H1 (cell line): ENCODE measurements around the gene NUDT2. TPM values are rescaled to one million over a fixed set of nuclear protein-coding genes. Genes with fewer than 3 reads are reported as not detected.

ENCODE experiments used
- polyA plus RNA-seq, 7 experiments: library from polyadenylated mRNA; depleted of rRNA in 3 of 7; stranded (reverse) in 5 of 7; unstranded in 2 of 7; fragments of >200 nt in 5 of 7; fragments of 200-250 nt in 2 of 7; gene quantifications; 1 replicate in 5 of 7; 2 replicates in 1 of 7; 4 replicates in 1 of 7; pipeline versions ENCODE4 v1.2.1 to v1.2.3, GENCODE V29; 2011 to 2013; ENCODE audit warnings: missing spikeins in 2 of 7, mixed read lengths in 2 of 7
- total RNA-seq: library from RNA; stranded (reverse); fragmentation: NEBNext Ultra II Directional; extraction: Animal tissue kit (Norgen Biotek cat#: 25700); gene quantifications from 2 replicates; pipeline ENCODE4 v1.2.1, GENCODE V29; 2021
- TF ChIP-seq, protein P1 (sequence below): fragments of 300-600 bp; sonication (generic); IDR thresholded peaks from 2 replicates; pipeline ENCODE4 v1.7.1; 2012; ENCODE audit warnings: low read length, moderate library complexity, mild to moderate bottlenecking, inconsistent platforms; ENCODE audit not compliant: insufficient replicate concordance

NUDT2 gene
- total and polyA plus RNA-seq, 2 of the 8 experiments (the other 6 are each of a cell fraction or from before 2014, with no cell fraction given) = 16.7 to 23.7 TPM

DNA sequence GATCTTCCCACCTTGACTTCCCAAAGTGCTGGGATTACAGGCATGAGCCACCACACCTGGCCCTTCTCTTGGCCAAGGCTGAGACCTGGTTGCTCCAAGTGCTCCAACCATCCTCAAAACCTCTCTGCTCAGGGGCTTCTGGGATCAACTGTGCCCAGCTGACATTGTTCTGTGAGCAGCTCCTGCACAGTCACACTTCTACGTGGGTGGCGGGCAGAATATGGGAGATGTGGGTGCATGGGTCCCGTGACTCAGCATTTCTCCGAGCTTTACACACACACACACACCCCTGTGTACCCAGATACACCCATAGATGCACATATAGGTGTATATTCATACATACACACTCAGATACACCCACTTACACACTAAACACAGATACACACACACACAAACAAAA lies 57.9 kb downstream of the NUDT2 start (continued):
- TF ChIP-seq, protein P1, sequence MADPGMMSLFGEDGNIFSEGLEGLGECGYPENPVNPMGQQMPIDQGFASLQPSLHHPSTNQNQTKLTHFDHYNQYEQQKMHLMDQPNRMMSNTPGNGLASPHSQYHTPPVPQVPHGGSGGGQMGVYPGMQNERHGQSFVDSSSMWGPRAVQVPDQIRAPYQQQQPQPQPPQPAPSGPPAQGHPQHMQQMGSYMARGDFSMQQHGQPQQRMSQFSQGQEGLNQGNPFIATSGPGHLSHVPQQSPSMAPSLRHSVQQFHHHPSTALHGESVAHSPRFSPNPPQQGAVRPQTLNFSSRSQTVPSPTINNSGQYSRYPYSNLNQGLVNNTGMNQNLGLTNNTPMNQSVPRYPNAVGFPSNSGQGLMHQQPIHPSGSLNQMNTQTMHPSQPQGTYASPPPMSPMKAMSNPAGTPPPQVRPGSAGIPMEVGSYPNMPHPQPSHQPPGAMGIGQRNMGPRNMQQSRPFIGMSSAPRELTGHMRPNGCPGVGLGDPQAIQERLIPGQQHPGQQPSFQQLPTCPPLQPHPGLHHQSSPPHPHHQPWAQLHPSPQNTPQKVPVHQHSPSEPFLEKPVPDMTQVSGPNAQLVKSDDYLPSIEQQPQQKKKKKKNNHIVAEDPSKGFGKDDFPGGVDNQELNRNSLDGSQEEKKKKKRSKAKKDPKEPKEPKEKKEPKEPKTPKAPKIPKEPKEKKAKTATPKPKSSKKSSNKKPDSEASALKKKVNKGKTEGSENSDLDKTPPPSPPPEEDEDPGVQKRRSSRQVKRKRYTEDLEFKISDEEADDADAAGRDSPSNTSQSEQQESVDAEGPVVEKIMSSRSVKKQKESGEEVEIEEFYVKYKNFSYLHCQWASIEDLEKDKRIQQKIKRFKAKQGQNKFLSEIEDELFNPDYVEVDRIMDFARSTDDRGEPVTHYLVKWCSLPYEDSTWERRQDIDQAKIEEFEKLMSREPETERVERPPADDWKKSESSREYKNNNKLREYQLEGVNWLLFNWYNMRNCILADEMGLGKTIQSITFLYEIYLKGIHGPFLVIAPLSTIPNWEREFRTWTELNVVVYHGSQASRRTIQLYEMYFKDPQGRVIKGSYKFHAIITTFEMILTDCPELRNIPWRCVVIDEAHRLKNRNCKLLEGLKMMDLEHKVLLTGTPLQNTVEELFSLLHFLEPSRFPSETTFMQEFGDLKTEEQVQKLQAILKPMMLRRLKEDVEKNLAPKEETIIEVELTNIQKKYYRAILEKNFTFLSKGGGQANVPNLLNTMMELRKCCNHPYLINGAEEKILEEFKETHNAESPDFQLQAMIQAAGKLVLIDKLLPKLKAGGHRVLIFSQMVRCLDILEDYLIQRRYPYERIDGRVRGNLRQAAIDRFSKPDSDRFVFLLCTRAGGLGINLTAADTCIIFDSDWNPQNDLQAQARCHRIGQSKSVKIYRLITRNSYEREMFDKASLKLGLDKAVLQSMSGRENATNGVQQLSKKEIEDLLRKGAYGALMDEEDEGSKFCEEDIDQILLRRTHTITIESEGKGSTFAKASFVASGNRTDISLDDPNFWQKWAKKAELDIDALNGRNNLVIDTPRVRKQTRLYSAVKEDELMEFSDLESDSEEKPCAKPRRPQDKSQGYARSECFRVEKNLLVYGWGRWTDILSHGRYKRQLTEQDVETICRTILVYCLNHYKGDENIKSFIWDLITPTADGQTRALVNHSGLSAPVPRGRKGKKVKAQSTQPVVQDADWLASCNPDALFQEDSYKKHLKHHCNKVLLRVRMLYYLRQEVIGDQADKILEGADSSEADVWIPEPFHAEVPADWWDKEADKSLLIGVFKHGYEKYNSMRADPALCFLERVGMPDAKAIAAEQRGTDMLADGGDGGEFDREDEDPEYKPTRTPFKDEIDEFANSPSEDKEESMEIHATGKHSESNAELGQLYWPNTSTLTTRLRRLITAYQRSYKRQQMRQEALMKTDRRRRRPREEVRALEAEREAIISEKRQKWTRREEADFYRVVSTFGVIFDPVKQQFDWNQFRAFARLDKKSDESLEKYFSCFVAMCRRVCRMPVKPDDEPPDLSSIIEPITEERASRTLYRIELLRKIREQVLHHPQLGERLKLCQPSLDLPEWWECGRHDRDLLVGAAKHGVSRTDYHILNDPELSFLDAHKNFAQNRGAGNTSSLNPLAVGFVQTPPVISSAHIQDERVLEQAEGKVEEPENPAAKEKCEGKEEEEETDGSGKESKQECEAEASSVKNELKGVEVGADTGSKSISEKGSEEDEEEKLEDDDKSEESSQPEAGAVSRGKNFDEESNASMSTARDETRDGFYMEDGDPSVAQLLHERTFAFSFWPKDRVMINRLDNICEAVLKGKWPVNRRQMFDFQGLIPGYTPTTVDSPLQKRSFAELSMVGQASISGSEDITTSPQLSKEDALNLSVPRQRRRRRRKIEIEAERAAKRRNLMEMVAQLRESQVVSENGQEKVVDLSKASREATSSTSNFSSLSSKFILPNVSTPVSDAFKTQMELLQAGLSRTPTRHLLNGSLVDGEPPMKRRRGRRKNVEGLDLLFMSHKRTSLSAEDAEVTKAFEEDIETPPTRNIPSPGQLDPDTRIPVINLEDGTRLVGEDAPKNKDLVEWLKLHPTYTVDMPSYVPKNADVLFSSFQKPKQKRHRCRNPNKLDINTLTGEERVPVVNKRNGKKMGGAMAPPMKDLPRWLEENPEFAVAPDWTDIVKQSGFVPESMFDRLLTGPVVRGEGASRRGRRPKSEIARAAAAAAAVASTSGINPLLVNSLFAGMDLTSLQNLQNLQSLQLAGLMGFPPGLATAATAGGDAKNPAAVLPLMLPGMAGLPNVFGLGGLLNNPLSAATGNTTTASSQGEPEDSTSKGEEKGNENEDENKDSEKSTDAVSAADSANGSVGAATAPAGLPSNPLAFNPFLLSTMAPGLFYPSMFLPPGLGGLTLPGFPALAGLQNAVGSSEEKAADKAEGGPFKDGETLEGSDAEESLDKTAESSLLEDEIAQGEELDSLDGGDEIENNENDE = no peak
- TF ChIP-seq, all 59 proteins: peak for 0
